ENCODE data around the gene HDAC11.

The HDAC11 gene

DNA sequence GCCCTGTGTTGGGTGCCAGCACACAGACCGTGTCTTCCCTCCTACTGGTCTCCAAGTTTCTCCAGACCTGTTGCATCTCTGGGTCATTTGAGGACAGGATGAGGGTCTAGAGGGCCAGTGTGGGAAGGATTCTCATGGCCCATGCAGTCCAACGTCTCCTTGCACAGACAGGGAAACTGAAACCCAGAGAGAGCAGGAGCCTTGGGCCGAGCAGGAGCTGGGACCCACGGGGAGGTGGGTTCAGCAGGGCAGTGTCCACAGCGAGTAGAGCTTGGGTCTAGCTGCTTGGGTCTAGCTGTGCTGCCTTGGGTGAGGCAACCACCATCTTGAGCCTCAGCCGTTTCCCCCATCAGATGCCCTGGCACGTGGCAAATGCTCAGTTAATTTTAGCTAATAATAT, 32.3 kb downstream of the HDAC11 start:
- H3K27ac ChIP-seq = no peak overlapping the region
- TF ChIP-seq ZFX (IDR thresholded peaks at IDR 0.05; ENCODE audit: borderline replicate concordance) = no peak
- TF ChIP-seq, protein P1, sequence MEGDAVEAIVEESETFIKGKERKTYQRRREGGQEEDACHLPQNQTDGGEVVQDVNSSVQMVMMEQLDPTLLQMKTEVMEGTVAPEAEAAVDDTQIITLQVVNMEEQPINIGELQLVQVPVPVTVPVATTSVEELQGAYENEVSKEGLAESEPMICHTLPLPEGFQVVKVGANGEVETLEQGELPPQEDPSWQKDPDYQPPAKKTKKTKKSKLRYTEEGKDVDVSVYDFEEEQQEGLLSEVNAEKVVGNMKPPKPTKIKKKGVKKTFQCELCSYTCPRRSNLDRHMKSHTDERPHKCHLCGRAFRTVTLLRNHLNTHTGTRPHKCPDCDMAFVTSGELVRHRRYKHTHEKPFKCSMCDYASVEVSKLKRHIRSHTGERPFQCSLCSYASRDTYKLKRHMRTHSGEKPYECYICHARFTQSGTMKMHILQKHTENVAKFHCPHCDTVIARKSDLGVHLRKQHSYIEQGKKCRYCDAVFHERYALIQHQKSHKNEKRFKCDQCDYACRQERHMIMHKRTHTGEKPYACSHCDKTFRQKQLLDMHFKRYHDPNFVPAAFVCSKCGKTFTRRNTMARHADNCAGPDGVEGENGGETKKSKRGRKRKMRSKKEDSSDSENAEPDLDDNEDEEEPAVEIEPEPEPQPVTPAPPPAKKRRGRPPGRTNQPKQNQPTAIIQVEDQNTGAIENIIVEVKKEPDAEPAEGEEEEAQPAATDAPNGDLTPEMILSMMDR (IDR thresholded peaks at IDR 0.05) = no peak

- no peak overlapping the region for H3K27ac ChIP-seq
- TF ChIP-seq ZFX (IDR thresholded peaks at IDR 0.05; ENCODE audit: borderline replicate concordance) = no peak
- TF ChIP-seq, protein P1 (IDR thresholded peaks at IDR 0.05) = no peak
These were observed 33.2 kb downstream of the HDAC11 start for GRCh38 chr3:13513051-13513912.

- no peak overlapping the region for H3K27ac ChIP-seq
- no peak for TF ChIP-seq ZFX (IDR thresholded peaks at IDR 0.05; ENCODE audit: borderline replicate concordance)
- TF ChIP-seq, protein P1 (IDR thresholded peaks at IDR 0.05) = no peak
These were observed 33.9 kb downstream of the HDAC11 start for GRCh38 chr3:13513913-13514517.

- no peak for TF ChIP-seq ZFX (IDR thresholded peaks at IDR 0.05; ENCODE audit: borderline replicate concordance)
- TF ChIP-seq, protein P1 (IDR thresholded peaks at IDR 0.05) = no peak
- H3K27ac ChIP-seq = no peak overlapping the region
These were observed 34.7 kb downstream of the HDAC11 start for GRCh38 chr3:13514639-13515435.

GRCh38 chr3:13515786-13516759, 36.0 kb downstream of the HDAC11 start:
- TF ChIP-seq, protein P1 (IDR thresholded peaks at IDR 0.05) = no peak
- no peak for TF ChIP-seq ZFX (IDR thresholded peaks at IDR 0.05; ENCODE audit: borderline replicate concordance)
- H3K27ac ChIP-seq = no peak overlapping the region

GRCh38 chr3:13516760-13517135, 36.6 kb downstream of the HDAC11 start:
- H3K27ac ChIP-seq = no peak overlapping the region

More at GRCh38 chr3:13516760-13517135, 36.6 kb downstream of the HDAC11 start:
- no peak for TF ChIP-seq ZFX (IDR thresholded peaks at IDR 0.05; ENCODE audit: borderline replicate concordance)
- TF ChIP-seq, protein P1 (IDR thresholded peaks at IDR 0.05) = no peak

Measured in 22Rv1 (cell line).